ENCODE data around the gene EHD2.

DNA sequence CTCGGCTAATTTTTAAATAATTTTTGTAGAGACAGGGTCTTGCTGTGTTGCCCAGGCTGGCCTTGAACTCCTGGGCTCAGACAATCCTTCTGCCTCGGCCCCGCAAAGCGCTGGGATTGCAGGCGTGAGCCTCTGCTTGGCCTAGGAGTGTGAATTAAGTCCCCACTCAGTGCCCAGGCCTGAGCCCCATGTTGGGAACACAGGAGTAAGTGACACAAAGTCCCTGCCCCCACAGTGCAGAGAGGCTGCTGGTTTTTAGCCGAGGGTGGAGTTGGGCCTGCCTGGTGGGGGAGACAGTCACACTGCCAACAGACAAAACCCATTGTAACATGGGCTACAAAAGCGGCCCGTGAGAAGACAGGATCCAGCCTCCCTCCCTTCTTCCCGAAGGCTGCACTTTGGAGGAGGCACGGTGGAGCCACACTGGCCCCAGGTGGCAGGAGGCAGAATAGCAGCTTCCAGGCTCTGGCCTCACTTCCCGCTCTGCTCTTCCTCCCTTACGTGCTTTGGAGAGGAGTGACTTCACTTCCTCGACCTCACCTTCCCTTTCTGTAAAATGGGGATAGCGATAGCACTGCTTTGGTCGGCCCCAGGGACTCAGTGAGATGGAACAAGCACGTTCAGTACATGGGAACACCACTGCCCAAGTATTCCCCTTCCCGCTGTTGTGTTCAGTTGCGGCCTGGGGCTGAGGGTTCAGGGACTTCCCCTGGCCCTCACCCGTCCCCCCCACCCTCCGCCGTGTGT is 15.2 kb upstream of the EHD2 start:
- TF ChIP-seq, protein P1, sequence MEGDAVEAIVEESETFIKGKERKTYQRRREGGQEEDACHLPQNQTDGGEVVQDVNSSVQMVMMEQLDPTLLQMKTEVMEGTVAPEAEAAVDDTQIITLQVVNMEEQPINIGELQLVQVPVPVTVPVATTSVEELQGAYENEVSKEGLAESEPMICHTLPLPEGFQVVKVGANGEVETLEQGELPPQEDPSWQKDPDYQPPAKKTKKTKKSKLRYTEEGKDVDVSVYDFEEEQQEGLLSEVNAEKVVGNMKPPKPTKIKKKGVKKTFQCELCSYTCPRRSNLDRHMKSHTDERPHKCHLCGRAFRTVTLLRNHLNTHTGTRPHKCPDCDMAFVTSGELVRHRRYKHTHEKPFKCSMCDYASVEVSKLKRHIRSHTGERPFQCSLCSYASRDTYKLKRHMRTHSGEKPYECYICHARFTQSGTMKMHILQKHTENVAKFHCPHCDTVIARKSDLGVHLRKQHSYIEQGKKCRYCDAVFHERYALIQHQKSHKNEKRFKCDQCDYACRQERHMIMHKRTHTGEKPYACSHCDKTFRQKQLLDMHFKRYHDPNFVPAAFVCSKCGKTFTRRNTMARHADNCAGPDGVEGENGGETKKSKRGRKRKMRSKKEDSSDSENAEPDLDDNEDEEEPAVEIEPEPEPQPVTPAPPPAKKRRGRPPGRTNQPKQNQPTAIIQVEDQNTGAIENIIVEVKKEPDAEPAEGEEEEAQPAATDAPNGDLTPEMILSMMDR (IDR thresholded peaks at IDR 0.05) = peak; percentile 95 to 99 (median 98)
- TF ChIP-seq POLR2A (IDR thresholded peaks at IDR 0.05) = no peak
- TF ChIP-seq POLR2AphosphoS5 (IDR thresholded peaks at IDR 0.05) = peak; percentile 57 to 71 (median 59)
